ENCODE measurements around the gene ISOC1. TPM values are rescaled to one million over a fixed set of nuclear protein-coding genes. Genes with fewer than 3 reads are reported as not detected.

The ISOC1 gene
- total and polyA plus RNA-seq, 2 of the 13 experiments (the other 11 are each of a cell fraction or from before 2014, with no cell fraction given), result 25.7 to 51.3 TPM

DNA sequence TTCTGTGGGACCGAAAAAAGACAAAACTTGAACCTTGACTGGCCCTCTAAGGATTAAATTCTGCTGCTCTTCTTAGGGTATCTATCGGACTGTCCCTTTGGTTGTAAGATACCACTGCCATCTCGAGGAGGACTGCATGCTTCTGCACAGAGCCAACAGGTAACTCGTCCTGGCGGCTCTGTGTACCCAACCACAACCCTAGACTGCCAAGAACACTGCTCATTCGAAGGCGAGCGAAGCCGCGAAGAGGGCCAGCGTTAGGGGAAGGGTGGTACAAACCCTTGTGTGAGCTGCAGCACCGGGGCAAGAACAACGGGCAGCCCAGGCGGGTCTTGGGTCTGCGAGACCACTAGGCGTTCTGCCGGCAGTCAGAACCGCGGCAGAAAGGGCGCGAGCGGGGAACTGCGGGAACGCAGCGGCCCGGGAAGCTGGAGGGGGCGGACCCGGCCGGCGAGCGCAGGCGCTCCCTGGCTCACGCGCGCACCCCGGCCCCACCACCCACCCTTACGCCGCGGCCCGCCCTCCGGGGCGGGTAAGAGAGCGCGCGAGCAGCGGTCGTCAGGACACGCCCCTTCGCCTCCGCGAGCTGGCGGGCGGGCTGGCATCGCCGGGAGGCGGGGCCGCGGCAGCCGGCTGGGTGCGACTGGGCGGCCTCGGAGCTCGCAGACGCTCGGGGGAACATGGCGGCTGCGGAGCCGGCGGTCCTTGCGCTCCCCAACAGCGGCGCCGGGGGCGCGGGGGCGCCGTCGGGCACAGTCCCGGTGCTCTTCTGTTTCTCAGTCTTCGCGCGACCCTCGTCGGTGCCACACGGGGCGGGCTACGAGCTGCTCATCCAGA lies at the start of gene ISOC1 (continued):
- TF ChIP-seq, protein P1, sequence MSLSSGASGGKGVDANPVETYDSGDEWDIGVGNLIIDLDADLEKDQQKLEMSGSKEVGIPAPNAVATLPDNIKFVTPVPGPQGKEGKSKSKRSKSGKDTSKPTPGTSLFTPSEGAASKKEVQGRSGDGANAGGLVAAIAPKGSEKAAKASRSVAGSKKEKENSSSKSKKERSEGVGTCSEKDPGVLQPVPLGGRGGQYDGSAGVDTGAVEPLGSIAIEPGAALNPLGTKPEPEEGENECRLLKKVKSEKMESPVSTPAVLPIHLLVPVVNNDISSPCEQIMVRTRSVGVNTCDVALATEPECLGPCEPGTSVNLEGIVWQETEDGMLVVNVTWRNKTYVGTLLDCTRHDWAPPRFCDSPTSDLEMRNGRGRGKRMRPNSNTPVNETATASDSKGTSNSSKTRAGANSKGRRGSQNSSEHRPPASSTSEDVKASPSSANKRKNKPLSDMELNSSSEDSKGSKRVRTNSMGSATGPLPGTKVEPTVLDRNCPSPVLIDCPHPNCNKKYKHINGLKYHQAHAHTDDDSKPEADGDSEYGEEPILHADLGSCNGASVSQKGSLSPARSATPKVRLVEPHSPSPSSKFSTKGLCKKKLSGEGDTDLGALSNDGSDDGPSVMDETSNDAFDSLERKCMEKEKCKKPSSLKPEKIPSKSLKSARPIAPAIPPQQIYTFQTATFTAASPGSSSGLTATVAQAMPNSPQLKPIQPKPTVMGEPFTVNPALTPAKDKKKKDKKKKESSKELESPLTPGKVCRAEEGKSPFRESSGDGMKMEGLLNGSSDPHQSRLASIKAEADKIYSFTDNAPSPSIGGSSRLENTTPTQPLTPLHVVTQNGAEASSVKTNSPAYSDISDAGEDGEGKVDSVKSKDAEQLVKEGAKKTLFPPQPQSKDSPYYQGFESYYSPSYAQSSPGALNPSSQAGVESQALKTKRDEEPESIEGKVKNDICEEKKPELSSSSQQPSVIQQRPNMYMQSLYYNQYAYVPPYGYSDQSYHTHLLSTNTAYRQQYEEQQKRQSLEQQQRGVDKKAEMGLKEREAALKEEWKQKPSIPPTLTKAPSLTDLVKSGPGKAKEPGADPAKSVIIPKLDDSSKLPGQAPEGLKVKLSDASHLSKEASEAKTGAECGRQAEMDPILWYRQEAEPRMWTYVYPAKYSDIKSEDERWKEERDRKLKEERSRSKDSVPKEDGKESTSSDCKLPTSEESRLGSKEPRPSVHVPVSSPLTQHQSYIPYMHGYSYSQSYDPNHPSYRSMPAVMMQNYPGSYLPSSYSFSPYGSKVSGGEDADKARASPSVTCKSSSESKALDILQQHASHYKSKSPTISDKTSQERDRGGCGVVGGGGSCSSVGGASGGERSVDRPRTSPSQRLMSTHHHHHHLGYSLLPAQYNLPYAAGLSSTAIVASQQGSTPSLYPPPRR (CRISPR knock-in tag; IDR thresholded peaks at IDR 0.05; ENCODE audit: borderline replicate concordance), result no peak
- TF ChIP-seq SP5 (CRISPR knock-in tag; IDR thresholded peaks at IDR 0.05; ENCODE audit: borderline replicate concordance, low read depth) (peak; percentile 60), POLR2AphosphoS2 (IDR thresholded peaks at IDR 0.05; ENCODE audit: low read depth, low read length) (no peak), ZNF749 (CRISPR knock-in tag; IDR thresholded peaks at IDR 0.05; ENCODE audit: borderline replicate concordance) (peak; percentile 71; the same call in 1 of the 2 replicates), ETV6 (CRISPR knock-in tag; conservative IDR thresholded peaks at IDR 0.05) (peak; percentile 61; the same call in 1 of the 2 replicates), NBN (conservative IDR thresholded peaks at IDR 0.05) (no peak), SNRNP70 (IDR thresholded peaks at IDR 0.05; ENCODE audit: low read depth, low read length) (no peak), ZNF543 (CRISPR knock-in tag; IDR thresholded peaks at IDR 0.05) (peak; percentile 65), ZNF33B (CRISPR knock-in tag; IDR thresholded peaks at IDR 0.05) (0 out of 2 replicates have a peak, but pooled peaks have one; percentile 60)
- TF ChIP-seq, protein P2, sequence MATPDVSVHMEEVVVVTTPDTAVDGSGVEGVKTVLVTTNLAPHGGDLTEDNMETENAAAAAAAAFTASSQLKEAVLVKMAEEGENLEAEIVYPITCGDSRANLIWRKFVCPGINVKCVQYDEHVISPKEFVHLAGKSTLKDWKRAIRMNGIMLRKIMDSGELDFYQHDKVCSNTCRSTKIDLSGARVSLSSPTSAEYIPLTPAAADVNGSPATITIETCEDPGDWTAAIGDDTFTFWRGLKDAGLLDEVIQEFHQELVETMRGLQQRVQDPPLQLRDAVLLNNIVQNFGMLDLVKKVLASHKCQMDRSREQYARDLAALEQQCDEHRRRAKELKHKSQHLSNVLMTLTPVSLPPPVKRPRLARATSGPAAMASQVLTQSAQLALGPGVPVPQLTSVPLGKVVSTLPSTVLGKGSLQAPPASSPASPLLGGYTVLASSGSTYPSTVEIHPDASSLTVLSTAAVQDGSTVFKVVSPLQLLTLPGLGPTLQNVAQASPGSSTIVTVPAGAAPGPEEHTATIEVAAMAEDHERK (CRISPR knock-in tag; IDR thresholded peaks at IDR 0.05; ENCODE audit: low read depth), result no peak
- TF ChIP-seq, protein P3, sequence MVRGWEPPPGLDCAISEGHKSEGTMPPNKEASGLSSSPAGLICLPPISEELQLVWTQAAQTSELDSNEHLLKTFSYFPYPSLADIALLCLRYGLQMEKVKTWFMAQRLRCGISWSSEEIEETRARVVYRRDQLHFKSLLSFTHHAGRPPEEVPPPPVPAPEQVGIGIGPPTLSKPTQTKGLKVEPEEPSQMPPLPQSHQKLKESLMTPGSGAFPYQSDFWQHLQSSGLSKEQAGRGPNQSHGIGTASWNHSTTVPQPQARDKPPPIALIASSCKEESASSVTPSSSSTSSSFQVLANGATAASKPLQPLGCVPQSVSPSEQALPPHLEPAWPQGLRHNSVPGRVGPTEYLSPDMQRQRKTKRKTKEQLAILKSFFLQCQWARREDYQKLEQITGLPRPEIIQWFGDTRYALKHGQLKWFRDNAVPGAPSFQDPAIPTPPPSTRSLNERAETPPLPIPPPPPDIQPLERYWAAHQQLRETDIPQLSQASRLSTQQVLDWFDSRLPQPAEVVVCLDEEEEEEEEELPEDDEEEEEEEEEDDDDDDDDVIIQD (CRISPR knock-in tag; IDR thresholded peaks at IDR 0.05; ENCODE audit: low read depth), result no peak
- TF ChIP-seq, protein P4, sequence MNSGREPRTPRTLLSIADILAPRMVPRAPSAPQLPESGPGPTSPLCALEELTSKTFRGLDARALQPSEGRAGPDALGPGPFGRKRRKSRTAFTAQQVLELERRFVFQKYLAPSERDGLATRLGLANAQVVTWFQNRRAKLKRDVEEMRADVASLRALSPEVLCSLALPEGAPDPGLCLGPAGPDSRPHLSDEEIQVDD (CRISPR knock-in tag; IDR thresholded peaks at IDR 0.05; ENCODE audit: borderline replicate concordance), result no peak
- TF ChIP-seq, protein P5, sequence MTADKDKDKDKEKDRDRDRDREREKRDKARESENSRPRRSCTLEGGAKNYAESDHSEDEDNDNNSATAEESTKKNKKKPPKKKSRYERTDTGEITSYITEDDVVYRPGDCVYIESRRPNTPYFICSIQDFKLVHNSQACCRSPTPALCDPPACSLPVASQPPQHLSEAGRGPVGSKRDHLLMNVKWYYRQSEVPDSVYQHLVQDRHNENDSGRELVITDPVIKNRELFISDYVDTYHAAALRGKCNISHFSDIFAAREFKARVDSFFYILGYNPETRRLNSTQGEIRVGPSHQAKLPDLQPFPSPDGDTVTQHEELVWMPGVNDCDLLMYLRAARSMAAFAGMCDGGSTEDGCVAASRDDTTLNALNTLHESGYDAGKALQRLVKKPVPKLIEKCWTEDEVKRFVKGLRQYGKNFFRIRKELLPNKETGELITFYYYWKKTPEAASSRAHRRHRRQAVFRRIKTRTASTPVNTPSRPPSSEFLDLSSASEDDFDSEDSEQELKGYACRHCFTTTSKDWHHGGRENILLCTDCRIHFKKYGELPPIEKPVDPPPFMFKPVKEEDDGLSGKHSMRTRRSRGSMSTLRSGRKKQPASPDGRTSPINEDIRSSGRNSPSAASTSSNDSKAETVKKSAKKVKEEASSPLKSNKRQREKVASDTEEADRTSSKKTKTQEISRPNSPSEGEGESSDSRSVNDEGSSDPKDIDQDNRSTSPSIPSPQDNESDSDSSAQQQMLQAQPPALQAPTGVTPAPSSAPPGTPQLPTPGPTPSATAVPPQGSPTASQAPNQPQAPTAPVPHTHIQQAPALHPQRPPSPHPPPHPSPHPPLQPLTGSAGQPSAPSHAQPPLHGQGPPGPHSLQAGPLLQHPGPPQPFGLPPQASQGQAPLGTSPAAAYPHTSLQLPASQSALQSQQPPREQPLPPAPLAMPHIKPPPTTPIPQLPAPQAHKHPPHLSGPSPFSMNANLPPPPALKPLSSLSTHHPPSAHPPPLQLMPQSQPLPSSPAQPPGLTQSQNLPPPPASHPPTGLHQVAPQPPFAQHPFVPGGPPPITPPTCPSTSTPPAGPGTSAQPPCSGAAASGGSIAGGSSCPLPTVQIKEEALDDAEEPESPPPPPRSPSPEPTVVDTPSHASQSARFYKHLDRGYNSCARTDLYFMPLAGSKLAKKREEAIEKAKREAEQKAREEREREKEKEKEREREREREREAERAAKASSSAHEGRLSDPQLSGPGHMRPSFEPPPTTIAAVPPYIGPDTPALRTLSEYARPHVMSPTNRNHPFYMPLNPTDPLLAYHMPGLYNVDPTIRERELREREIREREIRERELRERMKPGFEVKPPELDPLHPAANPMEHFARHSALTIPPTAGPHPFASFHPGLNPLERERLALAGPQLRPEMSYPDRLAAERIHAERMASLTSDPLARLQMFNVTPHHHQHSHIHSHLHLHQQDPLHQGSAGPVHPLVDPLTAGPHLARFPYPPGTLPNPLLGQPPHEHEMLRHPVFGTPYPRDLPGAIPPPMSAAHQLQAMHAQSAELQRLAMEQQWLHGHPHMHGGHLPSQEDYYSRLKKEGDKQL (CRISPR knock-in tag; IDR thresholded peaks at IDR 0.05; ENCODE audit: low read depth), result no peak; the same call in 1 of the 2 replicates
